Osteoblast (primary cell): ENCODE data around the gene VAPA. TPM values are rescaled to one million over a fixed set of nuclear protein-coding genes. Genes with fewer than 3 reads are reported as not detected.
A peak's percentile ranks its signal among the peaks of the same experiment; 100 is the strongest.

Experiments
- DNase-seq: peaks from one replicate; pipeline ENCODE4 v3.0.0; 2011; ENCODE audit warnings: low spot score, mixed read lengths; ENCODE audit not compliant: insufficient read length; ENCODE audit errors: missing footprints
- H2AFZ ChIP-seq: 2 replicates; pipeline ENCODE4 v1.6.0; 2011; ENCODE audit warnings: mild to moderate bottlenecking, low read length
- H3K27ac ChIP-seq: 2 replicates; pipeline ENCODE4 v1.5.1; 2011; ENCODE audit warnings: mild to moderate bottlenecking, low read depth, low read length, moderate library complexity
- H3K27me3 ChIP-seq: 2 replicates; pipeline ENCODE4 v1.6.0; 2012; ENCODE audit warnings: mild to moderate bottlenecking, control low read depth, inconsistent platforms, low read length, moderate library complexity; ENCODE audit not compliant: insufficient read depth
- H3K36me3 ChIP-seq: 2 replicates; pipeline ENCODE4 v1.5.1; 2011; ENCODE audit warnings: mild to moderate bottlenecking, low read length, control low read depth, moderate library complexity; ENCODE audit not compliant: insufficient read depth
- H3K4me1 ChIP-seq: 2 replicates; pipeline ENCODE4 v1.5.1; 2011; ENCODE audit warnings: mild to moderate bottlenecking, low read length, control low read depth, moderate library complexity; ENCODE audit not compliant: insufficient read depth
- H3K4me2 ChIP-seq: 2 replicates; pipeline ENCODE4 v1.6.0; 2011; ENCODE audit warnings: mild to moderate bottlenecking, low read length; ENCODE audit not compliant: insufficient read depth
- H3K4me3 ChIP-seq: fragments of 200-600 bp; sonication (generic); 3 replicates; pipeline ENCODE4 v1.5.1; 2012; ENCODE audit warnings: mild to moderate bottlenecking, low read length, inconsistent platforms; ENCODE audit not compliant: insufficient read depth
- H3K79me2 ChIP-seq: 2 replicates; pipeline ENCODE4 v1.6.0; 2012; ENCODE audit warnings: mild to moderate bottlenecking, low read length, control low read depth, inconsistent platforms; ENCODE audit not compliant: insufficient read depth
- H3K9me3 ChIP-seq: 2 replicates; pipeline ENCODE4 v1.5.1; 2011; ENCODE audit warnings: low read depth, low read length, control low read depth
- H4K20me1 ChIP-seq: 2 replicates; pipeline ENCODE4 v1.6.0; 2012; ENCODE audit warnings: mild to moderate bottlenecking, low read length, control low read depth; ENCODE audit not compliant: insufficient read depth
- CTCF ChIP-seq: IDR thresholded peaks from 2 replicates; pipeline ENCODE4 v1.5.1; 2011; ENCODE audit warnings: mild to moderate bottlenecking, low read depth, low read length, moderate library complexity; ENCODE audit errors: extremely low read depth
- total RNA-seq: library from RNA; depleted of rRNA; stranded (reverse); fragments of >200 nt; gene quantifications from 2 replicates; pipeline ENCODE4 v1.2.3, GENCODE V29; 2012

The VAPA gene
- total RNA-seq, 1 donor = 316 TPM

- DNase-seq = peak; percentile 59
- peaks cover 42% of the 10 kb centered on the region for H3K4me1 ChIP-seq
- peak overlapping the region; percentile 42 for H3K4me2 ChIP-seq
- H3K27me3 ChIP-seq = no peaks in the 10 kb centered on the region
- no peak for TF ChIP-seq CTCF
- no peak overlapping the region for H2AFZ ChIP-seq
- H3K79me2 ChIP-seq = peaks cover 92% of the 10 kb centered on the region
- peak overlapping the region; percentile 64 for H3K27ac ChIP-seq
- peaks cover 70% of the 10 kb centered on the region for H4K20me1 ChIP-seq
- H3K4me3 ChIP-seq = no peak overlapping the region
- peaks cover 3% of the 10 kb centered on the region for H3K36me3 ChIP-seq
- H3K9me3 ChIP-seq = no peaks in the 10 kb centered on the region
Observed at GRCh38 chr18:9918016-9918680, 4.3 kb downstream of the VAPA start.

GRCh38 chr18:9919564-9920232, 5.9 kb downstream of the VAPA start:
- DNase-seq = no peak
- Histone ChIP-seq H4K20me1 (peaks cover 82% of the 10 kb centered on the region), H3K4me1 (peaks cover 49% of the 10 kb centered on the region), H3K9me3 (no peaks in the 10 kb centered on the region), H3K4me2 (peak overlapping the region; percentile 3), H3K79me2 (peaks cover 100% of the 10 kb centered on the region), H3K27me3 (no peaks in the 10 kb centered on the region), H3K27ac (peak overlapping the region; percentile 11), H3K36me3 (peaks cover 3% of the 10 kb centered on the region), H2AFZ (no peak overlapping the region), H3K4me3 (no peak overlapping the region)
- no peak for TF ChIP-seq CTCF

GRCh38 chr18:9922592-9923311, 8.9 kb downstream of the VAPA start:
- no peak for TF ChIP-seq CTCF
- Histone ChIP-seq H3K36me3 (peaks cover 3% of the 10 kb centered on the region), H3K4me2 (no peak overlapping the region), H3K79me2 (peaks cover 99% of the 10 kb centered on the region), H2AFZ (no peak overlapping the region), H3K27me3 (no peaks in the 10 kb centered on the region), H4K20me1 (peaks cover 83% of the 10 kb centered on the region), H3K27ac (peak overlapping the region; percentile 88), H3K9me3 (no peaks in the 10 kb centered on the region), H3K4me1 (peaks cover 64% of the 10 kb centered on the region), H3K4me3 (no peak overlapping the region)
- DNase-seq = no peak
